ENCODE measurements around the gene SLC25A14. TPM values are rescaled to one million over a fixed set of nuclear protein-coding genes. Genes with fewer than 3 reads are reported as not detected.
A peak's percentile ranks its signal among the peaks of the same experiment; 100 is the strongest.

SLC25A14 gene
- 12.5 and 20.4 TPM in 2 replicates for total RNA-seq (2014; rRNA removed)
- percentile 63 among the genes with signal in this experiment for Bru-seq, nascent RNA
- percentile 58 among the genes with signal in this experiment for BruChase-seq, experiment 1, labeled RNA remaining after a 6-hour chase
- BruChase-seq, experiment 2, labeled RNA remaining after a 2-hour chase, result percentile 65 among the genes with signal in this experiment
- long read RNA-seq, partial matches to known transcripts, result 2 of 16 reads
- long read RNA-seq, other reads (novel, unspliced or antisense), result 11 of 16 reads

- intact Hi-C loops (cut with micrococcal nuclease), result loop anchor here (1.0 kb wide), 1 partner anchor 71 kb away; the partner anchor contains the start of gene ZNF280C
- CTCF ChIA-PET, result no interaction called here
- Histone ChIP-seq H3K4me2 (ENCODE audit: low read length) (peak within 1 kb of the TSS; percentile 94), H3K9me3 (ENCODE audit: low read length) (no peaks in the 10 kb centered on the region), H2AFZ (ENCODE audit: low read length) (peak within 1 kb of the TSS; percentile 100), H3K79me2 (ENCODE audit: low read length) (no peaks in the 10 kb centered on the region), H3K36me3 (ENCODE audit: low read depth, low read length) (no peaks in the 10 kb centered on the region), H3K4me1 (ENCODE audit: insufficient read depth, low read length) (peaks cover 9% of the 10 kb centered on the region; the same call in 1 of the 2 replicates), H3K9me2 (replicated peaks; ENCODE audit: low read length) (no peaks in the 10 kb centered on the region), H3K9ac (ENCODE audit: low read length) (peak within 1 kb of the TSS; percentile 91), H3K27ac (ENCODE audit: low read length) (peak within 1 kb of the TSS; percentile 26; the same call in 1 of the 2 replicates), H3F3A (ENCODE audit: low read length, unreplicated experiment) (no peaks in the 10 kb centered on the region), H3K27me3 (ENCODE audit: low read length) (no peaks in the 10 kb centered on the region), H4K20me1 (ENCODE audit: low read length) (no peaks in the 10 kb centered on the region), H3K4me3 (ENCODE audit: low read length) (peak within 1 kb of the TSS; percentile 98)
- no peak for TF ChIP-seq EZH2phosphoT487 (IDR thresholded peaks at IDR 0.05; ENCODE audit: borderline replicate concordance, low read length)
- no peak for TF ChIP-seq EZH2 (IDR thresholded peaks at IDR 0.05; ENCODE audit: low read length, unreplicated experiment)
- TF ChIP-seq, protein P1, sequence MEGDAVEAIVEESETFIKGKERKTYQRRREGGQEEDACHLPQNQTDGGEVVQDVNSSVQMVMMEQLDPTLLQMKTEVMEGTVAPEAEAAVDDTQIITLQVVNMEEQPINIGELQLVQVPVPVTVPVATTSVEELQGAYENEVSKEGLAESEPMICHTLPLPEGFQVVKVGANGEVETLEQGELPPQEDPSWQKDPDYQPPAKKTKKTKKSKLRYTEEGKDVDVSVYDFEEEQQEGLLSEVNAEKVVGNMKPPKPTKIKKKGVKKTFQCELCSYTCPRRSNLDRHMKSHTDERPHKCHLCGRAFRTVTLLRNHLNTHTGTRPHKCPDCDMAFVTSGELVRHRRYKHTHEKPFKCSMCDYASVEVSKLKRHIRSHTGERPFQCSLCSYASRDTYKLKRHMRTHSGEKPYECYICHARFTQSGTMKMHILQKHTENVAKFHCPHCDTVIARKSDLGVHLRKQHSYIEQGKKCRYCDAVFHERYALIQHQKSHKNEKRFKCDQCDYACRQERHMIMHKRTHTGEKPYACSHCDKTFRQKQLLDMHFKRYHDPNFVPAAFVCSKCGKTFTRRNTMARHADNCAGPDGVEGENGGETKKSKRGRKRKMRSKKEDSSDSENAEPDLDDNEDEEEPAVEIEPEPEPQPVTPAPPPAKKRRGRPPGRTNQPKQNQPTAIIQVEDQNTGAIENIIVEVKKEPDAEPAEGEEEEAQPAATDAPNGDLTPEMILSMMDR (conservative IDR thresholded peaks at IDR 0.05; ENCODE audit: low read depth, low read length), result no peak
- peak; percentile 99 for ATAC-seq
- POLR2A ChIA-PET (ENCODE audit: unreplicated experiment), result no interaction called here
- peak; percentile 81 for DNase-seq
- no TSS peak for BruUV-seq (replicated peaks)
These were observed at the start of gene SLC25A14 for GRCh38 chrX:130339408-130340222. Gene SLC25A14, plus strand, starts transcription at chrX:130339919. Its CDS starts 360 bp downstream, at chrX:130340279.

- ATAC-seq (peak; percentile 67; the same call in 1 of the 2 replicates), DNase-seq (peak; percentile 33)
- ChIA-PET POLR2A (ENCODE audit: unreplicated experiment) (no interaction called here), CTCF (no interaction called here)
- Histone ChIP-seq H3F3A (ENCODE audit: low read length, unreplicated experiment) (no peaks in the 10 kb centered on the region), H3K4me2 (ENCODE audit: low read length) (no peak overlapping the region), H3K4me3 (ENCODE audit: low read length) (no peak overlapping the region), H3K9me3 (ENCODE audit: low read length) (no peaks in the 10 kb centered on the region), H3K4me1 (ENCODE audit: insufficient read depth, low read length) (peaks cover 19% of the 10 kb centered on the region), H3K36me3 (ENCODE audit: low read depth, low read length) (no peaks in the 10 kb centered on the region), H3K27me3 (ENCODE audit: low read length) (no peaks in the 10 kb centered on the region), H3K9ac (ENCODE audit: low read length) (no peak overlapping the region), H4K20me1 (ENCODE audit: low read length) (no peaks in the 10 kb centered on the region), H3K27ac (ENCODE audit: low read length) (no peak overlapping the region), H3K9me2 (replicated peaks; ENCODE audit: low read length) (no peaks in the 10 kb centered on the region), H2AFZ (ENCODE audit: low read length) (no peak overlapping the region), H3K79me2 (ENCODE audit: low read length) (no peaks in the 10 kb centered on the region)
- no peak for TF ChIP-seq EZH2phosphoT487 (IDR thresholded peaks at IDR 0.05; ENCODE audit: borderline replicate concordance, low read length)
- no peak for TF ChIP-seq EZH2 (IDR thresholded peaks at IDR 0.05; ENCODE audit: low read length, unreplicated experiment)
- TF ChIP-seq, protein P1 (conservative IDR thresholded peaks at IDR 0.05; ENCODE audit: low read depth, low read length), result no peak
- BruUV-seq (replicated peaks), result no TSS peak
- intact Hi-C loops (cut with micrococcal nuclease), result no loop called here
These were observed 44.0 kb upstream of the SLC25A14 start for GRCh38 chrX:130295519-130296296.

Data from PC-3 (cell line).